Activated CD8-positive, alpha-beta memory T cell treated with anti-CD3 and anti-CD28 coated beads for 48 hours (primary cell): ENCODE results near the gene GTF3C5.
"Not testable (repeated sequence)": the region's sequence is repeated elsewhere in the genome, so short reads cannot be mapped to it uniquely, and the experiment has no call there.

ENCODE experiments used
- DNase-seq, 3 experiments: peaks; one replicate each; pipeline ENCODE4 v3.0.0-alpha.2; 2020; ENCODE audit warnings: low read depth in 2 of 3, low spot score in 2 of 3

The GTF3C5 gene

DNA sequence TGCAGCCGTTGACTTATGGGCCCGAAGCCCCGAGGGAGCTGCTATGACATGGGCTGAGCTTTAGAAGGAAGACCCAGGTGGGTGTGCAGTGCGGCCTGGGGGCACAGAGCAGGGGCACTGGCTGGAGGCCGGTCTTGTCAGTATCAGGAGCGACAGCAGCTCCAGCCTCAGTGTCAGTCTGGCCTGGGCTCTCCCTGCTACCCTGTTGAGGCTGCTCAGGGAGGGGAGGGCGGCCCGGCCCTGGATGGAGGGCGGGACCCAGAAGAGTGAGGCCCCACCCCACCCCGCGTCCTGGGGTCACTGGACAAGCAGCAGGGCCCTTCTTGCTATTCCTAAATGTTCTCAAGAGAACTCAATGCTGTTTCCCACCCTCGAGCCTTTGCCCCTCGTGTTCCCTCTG, 34.3 kb upstream of the GTF3C5 start:
- no peak for DNase-seq

DNA sequence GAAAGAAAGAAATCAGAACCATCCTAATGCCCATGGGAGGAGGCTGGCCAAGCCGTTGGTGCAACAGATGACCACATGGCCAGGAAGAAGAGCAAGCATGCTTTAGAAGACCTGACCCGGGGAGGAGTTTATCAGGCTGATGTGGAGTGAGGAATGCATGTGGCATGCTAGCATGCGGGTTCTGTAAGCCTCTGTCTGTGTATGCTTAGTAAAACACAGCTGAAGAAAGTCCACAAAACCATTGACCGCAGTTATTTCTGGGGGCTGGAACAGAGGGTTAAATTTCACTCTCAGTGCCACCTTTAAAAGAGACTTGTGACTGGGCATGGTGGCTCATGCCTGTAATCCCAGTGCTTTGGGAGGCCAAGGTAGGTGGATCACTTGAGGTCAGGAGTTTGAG, 33.2 kb upstream of the GTF3C5 start:
- no peak for DNase-seq

DNA sequence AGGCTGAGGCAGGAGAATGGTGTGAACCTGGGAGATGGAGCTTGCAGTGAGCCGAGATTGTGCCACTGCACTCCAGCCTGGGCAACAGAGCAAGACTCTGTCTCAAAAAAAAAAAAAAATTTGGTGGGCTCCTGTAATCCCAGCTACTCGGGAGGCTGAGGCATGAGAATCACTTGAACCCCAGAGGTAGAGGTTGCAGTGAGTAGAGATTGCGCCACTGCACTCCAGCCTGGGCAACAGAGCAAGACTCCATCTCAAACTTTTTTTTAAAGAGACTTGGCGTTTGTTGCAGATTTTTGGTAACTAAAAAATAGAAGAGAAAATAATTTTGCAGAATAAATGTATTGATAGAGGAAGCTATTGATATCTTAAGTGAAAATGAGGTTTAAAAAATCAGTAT, 32.6 kb upstream of the GTF3C5 start:
- DNase-seq = not testable (repeated sequence)

DNA sequence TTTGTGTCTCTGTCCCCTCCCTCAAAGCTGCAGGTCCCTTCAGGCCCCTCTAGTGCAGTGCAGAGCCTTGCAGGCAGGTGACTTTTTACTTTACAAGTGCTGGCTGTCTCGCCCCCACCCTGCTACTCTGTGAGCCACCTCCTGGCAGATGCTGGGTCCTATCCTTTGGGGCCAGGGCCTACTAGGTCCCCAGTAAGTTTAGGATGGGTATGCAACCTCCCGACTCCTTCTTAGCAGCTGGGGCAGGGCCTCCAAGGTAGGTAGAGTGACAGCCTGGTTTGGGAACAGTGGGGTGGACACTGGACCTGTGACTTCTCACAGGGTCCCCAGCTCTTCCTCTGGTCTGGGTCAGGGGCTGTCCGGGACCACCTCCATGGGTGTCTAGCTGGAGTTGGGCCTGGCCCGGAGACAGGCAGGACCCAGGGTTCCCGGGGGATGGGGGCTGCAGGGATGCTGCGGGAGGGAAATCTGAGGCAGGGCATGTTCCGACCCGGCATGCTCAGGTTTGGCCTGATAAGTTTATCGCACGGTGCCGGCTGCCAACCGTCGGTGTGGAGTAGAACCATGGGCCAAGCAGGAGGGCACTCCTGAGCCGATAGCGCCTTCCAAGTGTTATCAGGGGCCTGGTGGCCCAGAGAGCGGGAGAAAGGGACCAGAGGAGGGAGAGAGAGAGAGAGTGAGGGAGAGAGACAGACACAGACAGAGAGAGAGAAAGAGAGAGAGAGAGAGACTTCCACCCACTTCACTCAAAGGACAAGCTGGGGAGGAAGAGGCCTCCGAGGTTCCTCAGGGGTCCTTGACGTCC, 31.8 kb upstream of the GTF3C5 start:
- no peak for DNase-seq

DNA sequence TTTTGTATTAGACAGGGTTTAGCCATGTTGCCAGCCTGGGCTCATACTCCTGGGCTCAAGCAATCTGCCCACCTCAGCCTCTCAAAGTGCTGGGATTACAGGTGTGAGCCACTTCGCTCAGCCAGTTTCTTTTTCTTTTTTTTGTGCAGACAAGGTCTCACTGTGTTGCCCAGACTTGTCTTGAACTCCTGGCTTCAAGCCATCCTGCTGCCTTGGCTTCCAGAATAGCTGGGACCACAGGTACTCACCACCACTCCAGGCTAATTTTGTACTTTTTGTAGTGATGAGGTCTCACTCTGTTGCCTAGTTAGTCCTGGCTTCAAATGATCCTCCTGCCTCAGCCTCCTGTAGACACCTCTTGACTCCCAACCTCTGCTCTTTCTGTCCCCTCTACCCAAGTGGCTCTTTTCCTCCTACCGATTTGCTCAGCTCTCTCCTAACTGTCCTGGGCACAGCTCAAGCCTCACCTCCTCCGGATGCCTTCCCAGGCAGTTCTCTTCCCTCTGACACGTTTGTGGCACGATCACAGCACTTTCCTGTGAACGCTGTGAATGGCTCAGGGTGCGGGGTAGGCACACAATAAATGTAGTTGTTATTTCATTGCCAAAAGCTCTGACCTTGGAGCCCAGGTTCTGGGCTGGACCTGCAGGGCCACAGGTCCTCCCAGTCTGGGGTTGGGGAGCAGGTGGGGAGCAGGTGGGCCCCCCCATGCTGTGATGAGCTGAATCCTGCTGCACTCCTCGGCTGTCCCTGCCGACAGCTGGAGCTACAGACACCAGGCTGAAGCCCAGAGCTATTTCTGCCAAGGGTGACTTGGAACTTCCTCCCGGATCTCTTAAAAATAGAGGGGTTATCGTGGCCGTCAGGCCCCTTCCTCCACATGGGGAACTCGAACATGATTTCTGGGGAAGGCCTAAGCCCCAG, 28.4 kb upstream of the GTF3C5 start:
- no peak for DNase-seq

DNA sequence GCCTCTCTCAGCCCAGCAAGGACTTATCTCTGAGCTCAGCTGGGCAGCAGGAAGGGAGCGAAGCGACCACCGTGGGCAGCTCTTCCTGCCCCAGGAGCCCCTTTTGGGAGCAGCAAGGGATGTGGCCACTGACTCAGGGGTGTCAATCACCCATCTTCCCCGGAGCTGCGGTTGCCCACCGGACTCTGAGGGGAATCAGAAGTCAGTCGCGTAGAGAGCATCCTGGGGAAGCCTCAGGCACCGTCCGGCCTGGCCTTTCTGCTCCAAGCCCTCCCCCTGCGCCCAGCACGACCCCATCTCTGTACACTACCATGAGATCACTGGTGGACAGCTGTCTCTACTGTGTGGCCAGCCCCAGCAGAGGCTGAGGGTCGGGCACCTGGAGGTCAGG, 27.7 kb upstream of the GTF3C5 start:
- no peak for DNase-seq

DNA sequence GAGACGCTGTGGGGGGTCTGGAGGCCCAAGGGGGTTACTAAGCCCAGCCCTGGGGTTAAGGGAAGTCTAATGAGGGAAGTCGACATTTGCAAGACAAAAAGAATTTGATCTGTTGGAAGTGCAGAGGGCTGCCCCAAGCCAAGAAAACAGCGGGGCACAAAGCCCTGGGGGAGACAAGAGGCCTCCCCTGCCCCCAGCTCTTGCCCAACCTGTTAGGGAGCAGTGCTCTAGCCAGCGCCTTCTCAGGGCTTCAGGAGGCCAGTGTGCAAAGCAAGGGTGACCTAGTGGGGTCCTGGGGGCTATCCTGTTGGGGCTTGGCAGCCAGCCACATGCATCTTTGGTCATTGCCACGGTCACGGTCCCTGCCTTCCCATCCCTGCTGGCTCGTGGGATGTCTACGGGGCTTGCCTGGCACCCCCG, 27.1 kb upstream of the GTF3C5 start:
- no peak for DNase-seq

DNA sequence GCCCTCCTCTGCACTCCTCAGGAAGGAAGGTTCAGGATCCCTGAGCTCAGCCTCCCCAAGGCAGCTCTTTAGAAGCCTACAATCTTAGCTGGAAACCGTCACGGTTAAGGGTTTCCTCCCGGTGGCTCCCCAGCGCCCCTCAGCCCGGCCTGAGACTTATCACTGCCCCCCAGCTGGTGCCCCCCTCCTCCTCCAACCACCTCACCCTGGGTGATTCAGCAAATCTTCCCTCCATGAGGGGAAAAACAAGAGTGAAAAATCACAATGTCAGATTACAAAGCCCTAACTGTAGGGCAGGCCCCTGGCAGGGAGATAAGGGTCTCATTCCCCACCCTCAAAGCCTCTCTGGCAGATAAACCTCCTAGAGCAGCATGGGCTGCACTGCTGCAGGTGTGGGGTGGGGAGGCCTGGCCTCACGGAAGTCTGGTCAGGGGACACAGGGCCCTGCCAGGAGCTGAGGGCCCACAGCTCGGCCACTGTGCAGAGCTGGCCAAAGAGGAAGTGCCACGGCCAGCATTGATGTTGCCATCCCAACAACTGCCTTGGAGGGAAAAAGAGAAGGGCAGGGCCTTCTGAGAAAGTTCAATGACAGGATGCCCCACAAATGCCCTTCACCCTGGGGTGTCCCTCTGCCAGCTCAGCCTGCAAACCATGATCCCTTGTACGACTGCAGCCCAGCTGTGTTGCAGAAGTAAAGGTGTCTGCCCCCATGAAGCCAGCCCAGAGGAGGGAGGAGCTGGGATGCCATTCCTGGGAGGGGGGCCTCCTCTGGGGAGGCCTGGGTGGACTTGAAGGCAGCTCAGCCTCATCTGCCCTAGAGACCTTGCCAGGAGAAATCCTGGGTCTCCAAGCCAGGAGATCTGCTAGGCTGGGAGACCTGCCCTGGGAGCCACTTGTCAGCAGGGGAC, 26.5 kb upstream of the GTF3C5 start:
- DNase-seq = no peak

DNA sequence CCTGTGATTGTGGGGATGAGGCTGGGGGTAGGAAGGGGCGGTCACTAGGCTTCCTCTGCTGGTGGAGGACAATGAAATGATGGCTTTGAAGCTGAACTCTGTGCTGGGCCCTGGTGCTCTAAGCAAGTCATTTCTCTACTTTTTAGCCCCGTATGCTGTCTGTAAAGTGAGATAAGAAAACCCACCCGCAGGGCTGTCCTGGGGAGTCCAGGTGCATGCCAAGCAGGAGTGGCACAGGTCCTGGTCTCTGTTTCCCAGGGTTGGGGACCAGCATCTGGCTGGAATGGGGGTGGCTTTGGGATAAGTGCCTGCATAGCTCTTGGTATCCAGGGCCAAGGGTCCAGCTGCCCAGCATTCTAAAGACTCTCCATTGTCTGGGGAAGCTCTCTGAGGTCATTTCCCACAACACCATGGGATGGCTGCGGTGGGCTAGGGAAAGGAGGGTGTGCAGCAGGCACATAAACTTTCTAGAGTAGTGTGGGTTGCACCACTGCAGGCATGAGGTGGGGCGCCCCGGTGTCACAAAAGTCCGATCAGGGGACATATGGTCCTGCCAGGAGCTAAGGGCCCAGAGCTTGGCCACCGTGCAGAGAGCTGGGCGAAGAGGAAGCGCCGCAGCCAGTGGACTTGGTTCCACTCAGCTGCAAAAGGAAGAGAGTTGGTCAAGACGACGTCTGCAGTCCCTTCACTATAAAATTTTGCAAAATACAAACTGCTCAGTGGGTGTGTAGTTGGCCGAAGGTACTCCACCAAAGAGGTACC, 25.6 kb upstream of the GTF3C5 start:
- DNase-seq = no peak

DNA sequence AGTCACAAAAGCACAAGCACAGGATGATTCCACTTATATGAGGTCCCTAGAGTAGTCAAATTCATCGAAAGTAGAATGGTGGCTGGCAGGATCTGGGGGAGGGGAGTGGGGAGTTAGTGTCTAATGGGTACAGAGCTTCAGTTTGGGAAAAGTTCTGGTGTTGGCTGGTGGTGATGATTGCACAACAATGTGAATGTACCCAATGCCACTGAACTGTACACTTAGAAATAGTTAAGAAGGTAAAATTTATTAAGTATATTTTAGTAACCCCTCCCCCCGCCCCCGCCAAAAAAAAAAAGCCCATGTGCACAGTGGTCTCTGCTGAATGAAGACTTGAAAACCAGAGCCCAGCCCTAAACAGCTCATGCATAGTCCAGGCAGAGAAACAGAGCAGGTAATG, 24.8 kb upstream of the GTF3C5 start:
- no peak for DNase-seq

DNA sequence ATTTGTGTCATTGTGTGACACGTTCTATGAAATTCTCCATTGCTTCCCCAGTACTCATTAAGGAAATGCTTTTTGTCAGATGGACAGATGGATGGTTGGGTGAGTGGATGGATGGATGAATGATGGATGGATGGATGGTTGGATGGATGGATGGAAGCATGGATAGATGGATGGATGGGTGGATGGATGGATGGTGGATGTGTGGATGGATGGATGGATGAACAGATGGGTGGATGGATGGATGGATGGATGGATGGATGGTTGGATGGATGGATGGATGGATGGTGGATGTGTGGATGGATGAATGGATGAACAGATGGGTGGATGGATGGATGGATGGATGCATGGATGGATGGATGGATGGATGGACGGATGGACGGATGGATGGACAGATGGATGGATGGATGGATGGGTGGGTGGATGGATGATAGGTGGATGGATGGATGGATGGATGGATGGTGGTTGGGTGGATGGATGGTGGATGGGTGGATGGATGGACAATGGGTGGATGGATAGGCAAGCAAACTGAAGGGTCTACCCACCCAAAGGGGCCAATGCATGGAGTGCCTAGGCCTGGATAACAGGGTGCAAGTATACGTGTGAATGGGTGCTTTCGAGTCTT, 24.0 kb upstream of the GTF3C5 start:
- no peak for DNase-seq

DNA sequence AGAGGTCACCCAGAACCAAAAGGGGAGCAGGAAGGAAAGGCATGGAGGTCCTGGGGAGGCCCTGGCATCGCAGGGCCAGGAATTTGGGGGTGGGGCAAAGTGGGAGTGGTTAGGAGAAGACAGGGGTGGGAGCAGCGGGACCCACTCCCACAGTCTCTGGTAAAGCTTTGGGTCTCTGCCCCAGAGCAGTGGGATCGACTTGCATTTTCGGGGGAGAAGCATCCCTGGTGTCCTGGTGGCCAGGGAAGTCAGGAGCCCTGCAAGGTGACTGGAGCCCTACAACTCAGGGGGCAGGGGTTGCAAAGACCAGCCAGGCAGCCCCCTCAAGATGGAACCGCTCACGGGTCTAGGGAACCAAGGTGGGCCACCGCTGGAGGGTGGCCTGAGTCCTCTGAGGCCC, 22.4 kb upstream of the GTF3C5 start:
- no peak for DNase-seq

DNA sequence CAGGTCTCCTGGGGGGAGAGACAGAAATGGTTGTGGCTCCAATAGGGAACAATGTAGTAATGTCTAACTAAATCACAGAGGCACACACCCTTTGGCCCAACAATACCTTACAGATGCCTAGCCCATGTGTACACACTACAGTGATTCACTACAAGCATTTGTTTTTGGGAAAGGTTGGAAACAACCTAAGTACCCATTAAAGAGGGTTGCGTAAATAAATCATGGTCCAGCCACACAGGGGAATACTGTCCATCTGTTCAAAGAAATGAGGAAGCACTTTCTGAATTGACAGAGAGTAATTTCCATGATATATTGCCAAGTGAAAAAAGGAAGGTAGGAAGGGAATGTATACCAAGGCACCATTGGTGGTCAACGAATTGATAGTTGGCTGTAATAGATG, 22.0 kb upstream of the GTF3C5 start:
- no peak for DNase-seq

DNA sequence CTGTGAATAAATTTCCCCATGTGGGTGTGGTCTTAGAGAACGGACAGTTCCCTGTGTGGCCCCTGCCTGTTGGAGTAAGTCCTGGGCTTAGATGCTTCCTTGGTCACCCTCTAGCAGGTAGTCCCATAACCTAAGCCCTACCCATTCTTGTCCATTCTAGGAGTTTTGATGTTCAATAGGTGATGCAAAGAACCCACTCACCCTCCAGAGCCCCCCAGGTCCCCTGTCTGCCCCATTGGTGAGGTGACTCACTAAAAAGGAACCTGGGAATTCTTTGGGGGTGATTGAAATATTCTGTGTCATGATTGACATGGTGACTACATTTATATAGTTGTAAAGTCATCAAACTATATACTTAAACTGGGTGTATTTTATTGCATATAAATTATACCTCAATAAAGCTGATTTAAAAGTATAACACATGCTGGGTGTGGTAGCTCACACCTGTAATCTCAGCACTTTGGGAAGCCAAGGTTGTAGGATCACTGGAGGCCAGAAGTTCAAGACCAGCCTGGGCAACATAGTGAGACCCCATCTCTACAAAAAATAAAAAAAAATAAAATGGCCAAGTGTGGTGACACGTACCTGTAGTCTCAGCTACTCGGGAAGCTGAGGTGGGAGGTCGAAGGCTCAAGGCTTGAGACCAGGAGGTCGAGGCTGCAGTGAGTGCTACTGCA, 20.8 kb upstream of the GTF3C5 start:
- no peak for DNase-seq

DNA sequence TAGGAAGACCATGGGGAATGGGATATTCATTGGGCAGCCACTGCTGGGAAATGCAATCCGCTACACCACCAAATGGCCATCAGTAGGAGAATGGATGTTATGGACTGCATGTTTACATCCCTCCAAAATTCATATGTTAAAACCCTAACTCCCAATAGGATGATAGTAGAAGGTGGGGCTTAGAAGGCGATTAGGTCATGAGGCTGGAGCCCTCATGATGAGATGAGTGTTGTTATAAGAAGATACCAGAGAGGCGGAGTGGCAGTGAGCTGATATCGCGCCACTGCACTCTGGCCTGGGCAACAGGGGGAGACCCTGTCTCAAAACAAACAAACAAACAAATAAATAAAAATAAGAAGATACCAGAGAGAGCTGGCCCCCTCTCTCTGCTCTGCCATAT, 16.1 kb upstream of the GTF3C5 start:
- no peak for DNase-seq

DNA sequence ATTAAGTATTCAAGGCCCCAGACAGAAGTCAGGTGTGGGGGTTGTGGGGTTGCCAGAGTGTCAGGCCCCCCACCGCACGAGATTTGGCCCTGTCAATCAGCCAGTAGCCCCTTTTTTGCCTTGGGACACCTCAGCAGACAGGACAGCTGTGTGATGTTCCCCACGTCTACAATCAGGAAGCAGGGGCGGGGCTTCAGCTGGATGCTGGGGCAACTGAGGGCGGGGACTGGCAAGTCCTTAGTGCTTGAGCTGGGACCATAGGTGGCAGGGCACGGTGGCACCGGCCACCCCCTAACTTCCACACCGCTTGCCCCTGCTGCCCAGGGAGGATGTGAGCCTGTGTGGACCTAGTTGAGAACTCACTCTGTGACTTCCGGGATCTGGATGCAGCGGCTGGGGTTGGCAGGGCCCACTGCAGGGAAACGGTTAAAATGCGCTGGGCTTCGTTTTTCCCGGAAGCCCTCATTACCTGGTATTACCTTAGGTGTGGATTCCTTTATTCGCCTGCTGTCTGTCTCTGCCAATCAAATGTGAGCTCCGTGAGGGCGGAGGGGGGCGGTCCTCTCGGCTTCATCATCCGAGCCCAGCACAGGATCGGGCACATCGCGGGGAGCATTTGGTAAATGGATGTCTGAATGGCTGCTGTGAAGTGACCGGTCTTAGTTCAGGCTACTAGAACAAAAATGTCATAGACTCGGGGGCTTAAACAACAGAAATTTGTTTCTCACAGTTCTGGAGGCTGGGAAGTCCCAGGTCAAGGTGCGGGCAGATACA, 7.5 kb upstream of the GTF3C5 start:
- peak in 1 of 3 experiments; percentile 15 for DNase-seq

DNA sequence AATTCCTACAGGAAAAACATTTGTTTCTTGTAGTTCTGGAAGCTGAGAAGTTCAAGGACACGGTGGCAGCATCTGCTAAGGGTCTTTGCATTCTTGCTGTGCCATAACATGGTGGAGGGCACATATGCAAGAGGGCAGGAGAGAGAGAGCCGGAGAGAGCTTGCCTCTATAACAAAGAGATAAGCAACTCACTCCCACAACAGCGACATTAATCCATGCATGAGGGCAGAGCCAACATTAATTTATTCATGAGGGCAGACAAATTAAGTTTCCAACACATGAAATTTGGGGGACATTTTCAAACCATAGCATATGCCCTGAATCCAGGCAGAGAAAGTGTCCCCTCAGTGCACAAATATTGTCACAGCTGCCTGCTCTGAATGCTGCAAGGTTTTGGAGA, 4.4 kb upstream of the GTF3C5 start:
- DNase-seq = no peak

DNA sequence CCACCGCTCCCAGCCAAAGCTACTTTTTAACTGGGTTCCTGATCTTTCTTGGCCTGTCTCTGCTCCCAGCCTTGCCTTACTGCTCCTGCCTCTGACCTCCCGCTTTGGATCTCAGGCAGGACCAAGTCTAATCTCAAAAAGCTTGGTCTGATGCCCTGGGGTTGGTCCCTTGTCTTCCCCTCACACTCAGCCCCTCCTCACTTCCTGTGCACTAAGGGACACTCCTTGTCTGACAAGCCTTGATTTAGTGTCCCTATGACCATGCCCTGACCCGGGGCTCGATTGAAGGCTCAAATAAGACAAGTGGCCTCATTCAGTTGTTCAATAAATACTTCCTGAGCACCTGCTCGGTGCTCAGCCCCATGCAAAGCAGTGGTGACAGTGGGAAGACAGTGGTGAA, 3.7 kb upstream of the GTF3C5 start:
- no peak for DNase-seq

DNA sequence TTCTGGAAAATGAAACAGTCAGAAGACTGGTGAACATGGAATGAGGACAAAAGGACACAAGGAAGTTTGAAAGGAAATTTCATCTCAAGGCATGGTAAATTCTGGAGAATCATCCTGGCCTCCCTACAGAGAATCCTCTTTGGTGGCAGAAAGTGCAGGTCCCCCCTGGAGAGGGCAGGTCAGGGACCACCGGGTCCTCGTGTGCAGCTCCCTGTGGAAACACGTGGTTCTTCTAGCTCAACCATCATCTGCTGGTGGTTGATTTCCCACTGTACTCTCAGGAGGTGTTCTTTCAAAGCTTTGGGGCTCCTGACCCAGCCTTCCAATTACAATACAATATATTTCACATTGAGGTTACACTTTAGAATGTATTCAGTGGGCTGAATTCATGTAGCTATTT, 2.6 kb upstream of the GTF3C5 start:
- no peak for DNase-seq
